Activated CD8-positive, alpha-beta memory T cell treated with anti-CD3 and anti-CD28 coated beads, Interleukin-2, amount 50 U/mL, for 4 hours (primary cell): ENCODE measurements around the gene ST14.
A peak's percentile ranks its signal among the peaks of the same experiment; 100 is the strongest.

Experiments
- DNase-seq: peaks from one replicate; pipeline ENCODE4 v3.0.0-alpha.2; 2020

ST14 gene

DNA sequence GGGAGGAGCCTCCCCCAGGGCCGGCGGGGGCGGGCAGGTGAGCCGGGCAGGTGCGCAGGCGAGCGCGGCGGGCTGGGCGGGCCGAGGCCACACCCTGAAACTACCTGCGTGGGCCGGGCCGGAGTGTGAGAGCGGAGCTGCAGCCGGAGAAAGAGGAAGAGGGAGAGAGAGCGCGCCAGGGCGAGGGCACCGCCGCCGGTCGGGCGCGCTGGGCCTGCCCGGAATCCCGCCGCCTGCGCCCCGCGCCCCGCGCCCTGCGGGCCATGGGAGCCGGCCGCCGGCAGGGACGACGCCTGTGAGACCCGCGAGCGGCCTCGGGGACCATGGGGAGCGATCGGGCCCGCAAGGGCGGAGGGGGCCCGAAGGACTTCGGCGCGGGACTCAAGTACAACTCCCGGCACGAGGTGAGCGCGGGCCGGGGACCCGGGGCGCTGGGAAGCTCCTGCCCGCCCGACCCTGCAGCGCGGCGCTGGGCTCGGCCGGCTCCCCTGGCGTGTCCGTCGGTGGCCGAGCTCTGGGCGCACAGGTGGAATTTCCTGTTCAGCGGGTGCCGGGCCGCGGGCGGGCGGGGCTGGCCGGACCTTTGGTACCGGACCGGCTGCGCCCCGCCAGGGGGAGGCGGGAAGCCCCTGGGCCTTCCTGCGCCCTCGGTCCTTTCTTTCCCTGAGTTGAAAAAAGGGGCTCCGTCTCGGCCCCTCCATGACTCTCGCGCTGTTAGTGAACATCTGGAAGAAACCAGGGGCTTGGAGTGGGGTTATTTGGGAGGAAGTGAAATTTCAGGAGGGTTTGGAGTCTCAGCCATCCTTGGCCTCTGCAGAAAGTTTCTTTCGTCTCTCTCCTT lies at the start of gene ST14:
TSS of gene ST14 (plus strand) at position 126 of the 841 bp plus-strand sequence. CDS start at position 324, 198 bp downstream.
- DNase-seq, result no peak

DNA sequence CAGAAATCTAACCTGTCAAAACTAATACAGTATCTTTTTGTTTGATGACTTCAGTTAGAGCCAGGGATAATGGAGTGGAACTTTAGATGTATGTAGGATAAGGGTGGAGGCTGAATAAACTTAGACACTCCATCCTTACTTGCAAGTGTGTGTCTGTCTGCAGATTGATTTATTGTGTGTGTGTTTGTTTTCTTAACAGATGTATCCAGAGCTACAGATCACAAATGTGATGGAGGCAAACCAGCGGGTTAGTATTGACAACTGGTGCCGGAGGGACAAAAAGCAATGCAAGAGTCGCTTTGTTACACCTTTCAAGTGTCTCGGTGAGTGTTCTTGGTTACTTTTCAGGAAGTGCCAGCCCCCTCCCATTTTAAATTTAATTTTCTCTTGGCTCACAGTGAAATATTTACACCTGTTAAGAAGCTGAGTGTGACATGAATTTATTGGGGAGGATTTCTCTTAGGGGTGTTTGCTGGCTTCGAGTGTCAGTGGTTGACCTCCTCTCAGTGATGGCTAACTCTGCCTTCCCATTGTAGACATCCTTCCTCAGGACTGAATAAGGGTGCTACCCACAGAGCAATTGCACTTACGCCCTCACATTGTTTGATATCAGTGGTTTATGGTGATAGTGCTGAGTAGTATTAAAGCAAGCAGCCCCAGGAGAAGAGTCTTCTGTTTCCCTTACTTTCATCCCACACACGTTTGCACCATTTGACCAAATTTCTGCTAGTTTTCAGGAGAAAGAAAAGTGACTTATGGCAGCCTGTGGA lies 49.1 kb upstream of the ST14 start:
- no peak for DNase-seq

DNA sequence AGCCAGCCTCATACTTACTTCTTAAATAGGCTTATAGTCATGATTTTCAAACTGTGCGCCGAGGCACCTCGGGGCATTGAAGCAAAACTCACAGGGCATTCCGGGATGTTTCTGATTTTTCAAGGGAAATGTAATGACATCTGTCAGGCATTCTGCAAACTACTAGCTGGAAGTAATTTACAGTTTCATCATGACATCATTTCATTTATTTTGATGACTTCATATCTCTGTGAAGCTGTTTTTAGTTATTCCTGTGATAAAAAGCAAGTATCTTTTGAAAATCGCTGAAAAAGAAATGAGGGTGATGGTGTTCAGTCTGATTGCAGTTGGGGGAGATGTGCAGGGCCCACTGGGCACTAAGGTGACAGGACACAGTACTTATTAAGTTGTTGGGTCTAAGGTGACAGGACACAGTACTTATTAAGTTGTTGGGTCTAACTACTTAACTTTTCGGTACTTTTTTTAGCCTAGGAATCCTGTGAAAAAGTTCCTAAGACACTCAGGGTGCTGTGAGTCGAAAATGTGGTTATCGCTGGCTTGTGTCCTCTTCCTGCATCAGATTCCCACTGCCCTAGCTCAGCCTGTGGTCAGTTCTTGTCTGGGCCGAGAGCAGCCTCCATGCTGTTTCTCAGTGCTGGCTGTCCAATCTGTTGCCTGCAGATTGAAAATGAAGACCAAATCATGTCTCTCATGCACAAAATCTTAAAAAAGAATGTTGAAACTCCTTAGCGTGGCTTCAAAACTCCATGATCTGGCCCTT lies 47.3 kb upstream of the ST14 start:
- DNase-seq, result no peak

DNA sequence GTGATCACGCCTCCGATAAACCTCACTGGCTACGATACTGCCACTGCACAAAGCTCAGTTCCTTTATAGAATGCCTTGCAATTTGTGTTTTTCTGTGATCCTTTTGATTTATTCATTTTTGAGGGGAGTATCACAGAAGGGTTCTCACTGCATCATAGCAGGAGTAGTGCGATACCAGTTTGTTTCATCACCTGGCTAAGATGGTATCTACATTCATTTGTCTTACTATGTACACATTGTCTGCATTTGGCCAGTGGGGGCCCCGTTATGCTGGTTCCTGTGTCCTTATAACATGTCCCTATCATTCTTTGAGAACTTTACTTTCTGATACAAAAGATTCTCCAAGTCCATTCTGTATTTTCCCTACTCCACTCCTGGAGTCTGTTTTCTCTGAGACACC lies 45.3 kb upstream of the ST14 start:
- no peak for DNase-seq

DNA sequence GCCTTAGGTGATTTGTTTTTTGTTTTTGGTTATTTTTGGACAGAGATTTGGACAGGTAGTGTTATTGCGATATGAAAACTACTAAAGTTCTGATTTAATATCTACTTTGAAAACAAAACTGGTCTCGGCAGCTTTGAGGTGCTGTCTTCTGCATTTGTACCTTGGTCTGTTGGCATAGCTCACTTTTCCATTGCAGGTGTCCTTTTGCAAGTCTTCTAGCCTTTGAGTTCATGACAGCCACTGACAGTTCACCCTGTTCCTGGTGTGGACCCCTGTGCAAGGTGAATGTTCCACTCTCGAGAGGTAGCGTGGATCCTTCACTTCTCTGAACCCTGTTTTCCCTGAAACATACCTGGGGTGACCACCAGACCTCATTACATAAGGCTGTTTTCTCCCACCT lies 44.9 kb upstream of the ST14 start:
- DNase-seq, result no peak

DNA sequence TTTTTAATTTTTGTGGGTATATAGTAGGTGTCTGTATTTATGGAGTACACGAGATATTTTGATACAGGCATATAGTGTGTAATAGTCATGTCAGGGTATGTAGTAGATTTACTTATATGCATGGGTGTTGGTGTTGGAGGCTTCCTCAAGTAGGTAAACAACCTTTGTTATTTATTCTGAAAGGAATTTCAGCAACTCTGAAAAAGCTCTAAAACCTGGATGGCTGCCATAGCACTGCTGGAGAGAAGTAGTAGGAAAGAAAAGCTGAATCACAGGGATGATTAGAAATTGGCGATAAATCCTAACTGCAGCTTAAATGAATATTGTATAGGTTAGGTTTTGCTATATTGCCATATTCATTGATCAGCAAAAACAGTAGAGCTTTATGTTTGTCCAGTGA lies 44.4 kb upstream of the ST14 start:
- DNase-seq, result no peak

DNA sequence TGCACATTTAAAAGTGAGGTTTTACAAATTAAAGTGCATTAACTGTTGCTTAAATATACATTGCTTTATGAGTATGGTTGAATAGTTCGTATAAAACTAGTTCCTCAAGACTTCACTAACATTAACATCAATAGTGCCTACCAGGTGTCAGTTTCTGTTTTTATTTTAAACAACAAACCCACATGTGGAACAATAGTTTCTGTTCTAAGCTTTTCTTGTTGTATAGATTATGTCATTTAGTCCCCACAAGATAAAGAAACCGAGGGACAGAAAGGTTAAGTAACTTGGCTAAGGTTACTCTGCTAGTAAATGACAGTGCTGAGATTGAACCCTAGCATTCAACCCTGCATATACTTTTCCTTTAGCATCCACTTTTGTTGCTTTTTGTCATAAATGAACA lies 41.4 kb upstream of the ST14 start:
- no peak for DNase-seq

DNA sequence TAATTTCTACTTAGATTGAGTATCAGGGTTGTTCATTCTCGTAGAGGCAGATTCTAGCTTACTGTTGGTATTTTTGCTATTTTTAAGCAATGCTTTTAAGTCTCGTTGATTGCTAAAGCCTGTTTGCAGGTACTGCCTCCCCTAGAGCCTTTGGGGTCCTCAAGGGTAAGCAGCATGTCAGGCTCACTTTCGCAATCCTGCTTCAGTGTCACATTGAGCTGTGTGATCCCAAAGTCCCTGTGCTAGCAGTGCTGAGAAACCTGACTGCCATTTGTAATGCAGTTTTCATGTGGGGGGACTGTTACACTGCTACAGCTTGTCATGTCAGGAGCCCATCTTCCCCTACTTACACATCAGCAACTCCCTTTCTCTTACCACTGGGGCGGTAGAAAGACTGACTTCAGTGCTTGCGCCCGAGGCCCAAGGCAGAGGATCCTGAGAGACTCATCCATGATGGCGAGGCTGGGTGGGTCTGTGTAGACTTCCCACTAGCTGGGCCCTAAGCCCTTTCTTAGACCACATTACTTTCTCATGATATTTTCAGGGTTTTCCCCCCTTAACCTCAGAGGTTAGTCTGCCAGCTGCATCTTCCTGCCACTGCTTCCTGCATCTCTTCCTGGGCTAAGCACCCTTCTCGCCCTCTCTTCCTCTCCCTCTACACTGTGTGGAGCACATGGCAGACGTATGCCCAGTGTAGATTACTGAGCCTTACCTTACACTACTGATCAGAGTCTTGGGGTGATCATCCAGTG lies 40.8 kb upstream of the ST14 start:
- DNase-seq, result peak; percentile 27

DNA sequence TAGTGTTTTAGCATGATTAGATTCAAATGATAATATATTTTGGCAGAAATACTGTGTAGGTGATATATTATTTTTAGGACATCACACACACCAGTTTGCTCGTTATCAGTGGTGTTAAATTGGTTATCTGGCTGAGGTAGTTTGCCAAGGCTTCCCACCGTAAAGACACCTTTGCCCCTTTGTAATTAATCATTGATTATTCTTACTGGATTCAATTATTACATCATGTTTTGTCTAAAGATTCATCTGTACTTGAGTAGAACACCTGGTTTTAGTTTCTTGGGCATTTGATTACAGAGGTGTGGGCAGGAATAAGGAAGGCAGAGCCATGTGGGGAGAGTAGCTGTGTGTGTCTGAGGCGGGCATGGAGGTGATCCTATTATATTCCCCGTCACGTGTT lies 39.5 kb upstream of the ST14 start:
- no peak for DNase-seq

DNA sequence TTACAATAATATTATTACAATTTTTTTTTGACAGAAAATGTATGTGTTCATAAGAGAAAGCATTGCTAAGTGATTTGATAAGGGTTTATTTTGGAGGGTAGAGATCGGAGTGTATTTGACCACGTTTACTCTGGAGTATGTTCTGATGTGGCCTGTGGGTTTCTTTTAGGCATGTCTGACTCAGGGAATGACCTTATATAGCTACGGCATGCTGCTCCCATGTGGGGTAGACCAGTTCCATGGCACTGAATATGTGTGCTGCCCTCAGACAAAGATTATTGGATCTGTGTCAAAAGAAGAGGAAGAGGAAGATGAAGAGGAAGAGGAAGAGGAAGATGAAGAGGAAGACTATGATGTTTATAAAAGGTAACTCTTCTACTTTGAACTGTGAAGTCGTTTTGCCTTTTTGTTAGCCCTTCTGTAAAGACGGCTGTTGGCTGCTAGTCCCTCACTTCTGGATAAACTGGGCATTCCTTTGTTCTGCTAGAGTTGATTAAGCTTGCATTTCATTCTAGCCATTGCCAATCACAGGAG lies 38.1 kb upstream of the ST14 start:
- peak; percentile 29 for DNase-seq

DNA sequence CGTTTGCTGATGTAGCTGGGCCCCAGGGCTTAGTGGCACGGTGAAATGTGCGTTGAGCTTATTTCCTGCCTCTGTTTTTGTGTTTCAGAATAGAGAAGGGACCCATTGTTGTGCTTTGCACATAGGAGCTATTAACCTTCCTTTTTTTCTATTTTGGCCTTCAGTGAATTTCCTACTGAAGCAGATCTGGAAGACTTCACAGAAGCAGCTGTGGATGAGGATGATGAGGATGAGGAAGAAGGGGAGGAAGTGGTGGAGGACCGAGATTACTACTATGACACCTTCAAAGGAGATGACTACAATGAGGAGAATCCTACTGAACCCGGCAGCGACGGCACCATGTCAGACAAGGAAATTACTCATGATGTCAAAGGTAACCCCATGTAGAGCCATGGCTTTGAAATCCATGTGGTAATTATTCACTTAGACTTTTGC lies 37.4 kb upstream of the ST14 start:
- DNase-seq, result no peak

DNA sequence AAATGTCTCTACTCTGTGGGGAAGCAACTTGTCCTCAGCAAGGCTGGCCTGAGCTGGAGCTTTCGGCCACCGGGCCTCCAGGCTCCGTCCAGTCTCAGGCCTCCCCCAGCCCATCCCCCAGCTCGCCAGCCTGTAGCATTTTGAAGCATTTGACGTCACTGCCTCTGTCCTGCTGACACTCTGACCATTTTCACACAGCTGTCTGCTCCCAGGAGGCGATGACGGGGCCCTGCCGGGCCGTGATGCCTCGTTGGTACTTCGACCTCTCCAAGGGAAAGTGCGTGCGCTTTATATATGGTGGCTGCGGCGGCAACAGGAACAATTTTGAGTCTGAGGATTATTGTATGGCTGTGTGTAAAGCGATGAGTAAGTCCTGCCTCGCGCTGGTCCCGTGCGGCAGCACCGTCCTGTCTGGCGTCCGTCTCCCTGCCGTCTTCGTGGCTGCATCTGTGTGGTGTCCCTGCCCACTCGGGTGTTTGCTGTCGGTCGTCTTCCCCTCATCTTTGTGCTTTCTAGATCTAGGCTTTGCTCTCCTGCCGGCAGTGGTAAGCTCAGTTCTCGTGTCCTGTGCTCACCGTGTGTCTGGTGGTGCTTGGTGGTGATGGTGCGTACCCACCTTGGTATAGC lies 36.1 kb upstream of the ST14 start:
- no peak for DNase-seq

DNA sequence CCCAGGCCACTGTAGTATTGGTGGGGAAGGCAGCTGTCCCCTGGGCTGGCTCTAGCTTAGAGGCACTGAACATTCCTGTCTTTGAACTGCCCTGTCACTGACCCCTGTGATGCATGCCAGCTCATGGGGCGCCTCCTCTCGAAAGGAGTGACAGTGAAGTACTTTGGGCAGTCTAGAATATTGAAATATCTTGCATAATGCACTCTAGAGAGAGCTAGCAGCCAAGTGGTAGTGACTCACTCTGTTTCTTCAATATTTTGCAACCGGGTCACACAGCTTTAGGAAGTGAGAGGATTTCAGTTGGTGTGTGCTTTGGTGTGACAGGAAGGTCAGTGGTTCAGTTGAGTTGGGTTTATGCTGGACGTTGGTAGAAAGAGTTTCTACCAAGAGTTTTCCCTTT lies 35.5 kb upstream of the ST14 start:
- no peak for DNase-seq

DNA sequence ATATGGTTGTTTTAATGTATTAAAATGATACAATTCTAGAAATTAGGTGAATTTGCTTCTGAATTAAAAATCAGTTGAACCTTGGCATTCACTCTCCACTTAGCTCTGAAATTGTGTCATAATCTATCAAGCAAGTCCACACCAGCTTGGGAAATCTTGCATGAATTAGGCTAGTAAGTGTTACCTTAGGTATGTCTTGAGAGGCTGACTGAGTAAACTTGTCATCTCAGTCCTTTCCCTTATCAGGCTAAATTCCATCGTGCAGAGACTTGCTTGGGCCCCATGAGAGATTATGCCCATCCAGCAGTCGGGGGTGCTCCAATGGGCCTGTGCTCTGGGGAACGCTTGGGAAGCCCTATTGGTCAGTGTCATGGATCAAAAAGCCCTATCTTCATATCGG lies 33.9 kb upstream of the ST14 start:
- no peak for DNase-seq

DNA sequence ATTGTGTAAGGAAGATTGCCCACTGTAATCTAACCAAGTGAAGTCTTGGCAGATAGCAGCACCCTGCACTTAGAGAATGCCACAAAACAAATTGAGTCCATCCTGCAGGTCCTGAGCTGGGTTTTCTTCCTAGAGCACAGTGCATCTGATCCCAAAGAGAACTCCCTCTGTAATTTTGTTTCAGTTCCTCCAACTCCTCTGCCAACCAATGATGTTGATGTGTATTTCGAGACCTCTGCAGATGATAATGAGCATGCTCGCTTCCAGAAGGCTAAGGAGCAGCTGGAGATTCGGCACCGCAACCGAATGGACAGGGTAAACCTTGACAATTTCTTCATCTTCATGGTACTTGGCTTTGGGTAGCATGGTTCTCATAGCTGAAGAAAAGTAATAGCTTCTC lies 33.1 kb upstream of the ST14 start:
- DNase-seq, result no peak

DNA sequence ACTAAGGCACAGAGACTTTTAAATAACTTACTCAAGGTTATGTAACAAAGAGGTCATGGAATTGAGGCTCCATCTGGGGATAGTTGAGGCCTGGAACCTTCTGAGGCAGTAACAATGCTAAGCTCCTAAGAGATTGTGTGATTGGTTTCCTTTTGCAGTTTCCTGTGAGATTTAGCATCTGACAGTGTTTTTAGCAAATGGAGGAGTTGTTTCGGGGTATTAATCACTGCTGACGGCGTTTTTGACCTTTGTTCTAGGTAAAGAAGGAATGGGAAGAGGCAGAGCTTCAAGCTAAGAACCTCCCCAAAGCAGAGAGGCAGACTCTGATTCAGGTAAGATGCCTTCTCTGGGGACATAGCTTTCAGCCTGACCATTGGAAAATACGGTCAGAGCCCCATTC lies 32.1 kb upstream of the ST14 start:
- no peak for DNase-seq

DNA sequence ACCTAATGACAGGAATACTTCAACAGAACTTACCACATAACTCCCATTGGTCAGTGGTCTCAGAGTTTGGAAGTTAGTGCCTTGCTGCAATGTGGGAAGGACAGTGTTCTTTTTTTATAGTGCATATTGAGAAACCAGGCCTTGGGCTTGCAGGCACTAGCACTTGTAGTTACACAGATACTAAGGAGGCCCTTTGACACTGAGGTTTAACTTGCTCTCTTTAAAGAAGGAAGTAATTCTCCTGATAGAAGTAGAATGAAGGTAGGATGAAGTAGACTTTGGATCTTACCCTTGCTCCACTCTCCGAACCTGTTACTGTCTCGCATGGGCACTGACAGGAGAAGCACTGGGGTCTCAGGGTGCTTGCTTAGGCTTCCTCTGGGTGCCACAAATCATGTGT lies 31.0 kb upstream of the ST14 start:
- no peak for DNase-seq

DNA sequence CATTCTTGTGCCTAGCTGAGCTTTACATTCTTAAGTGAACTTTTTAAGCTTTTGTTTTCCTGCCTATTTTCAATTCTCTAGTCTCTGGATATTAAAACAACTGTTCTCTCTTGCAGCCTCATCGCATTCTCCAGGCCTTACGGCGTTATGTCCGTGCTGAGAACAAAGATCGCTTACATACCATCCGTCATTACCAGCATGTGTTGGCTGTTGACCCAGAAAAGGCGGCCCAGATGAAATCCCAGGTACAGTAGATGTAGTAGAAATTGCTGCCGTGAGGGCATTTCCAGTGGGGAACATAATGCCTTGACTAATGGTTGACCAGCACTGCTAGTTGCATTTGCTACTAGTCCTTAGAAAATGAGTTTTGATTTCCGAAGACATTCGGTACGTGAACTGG lies 29.7 kb upstream of the ST14 start:
- no peak for DNase-seq

DNA sequence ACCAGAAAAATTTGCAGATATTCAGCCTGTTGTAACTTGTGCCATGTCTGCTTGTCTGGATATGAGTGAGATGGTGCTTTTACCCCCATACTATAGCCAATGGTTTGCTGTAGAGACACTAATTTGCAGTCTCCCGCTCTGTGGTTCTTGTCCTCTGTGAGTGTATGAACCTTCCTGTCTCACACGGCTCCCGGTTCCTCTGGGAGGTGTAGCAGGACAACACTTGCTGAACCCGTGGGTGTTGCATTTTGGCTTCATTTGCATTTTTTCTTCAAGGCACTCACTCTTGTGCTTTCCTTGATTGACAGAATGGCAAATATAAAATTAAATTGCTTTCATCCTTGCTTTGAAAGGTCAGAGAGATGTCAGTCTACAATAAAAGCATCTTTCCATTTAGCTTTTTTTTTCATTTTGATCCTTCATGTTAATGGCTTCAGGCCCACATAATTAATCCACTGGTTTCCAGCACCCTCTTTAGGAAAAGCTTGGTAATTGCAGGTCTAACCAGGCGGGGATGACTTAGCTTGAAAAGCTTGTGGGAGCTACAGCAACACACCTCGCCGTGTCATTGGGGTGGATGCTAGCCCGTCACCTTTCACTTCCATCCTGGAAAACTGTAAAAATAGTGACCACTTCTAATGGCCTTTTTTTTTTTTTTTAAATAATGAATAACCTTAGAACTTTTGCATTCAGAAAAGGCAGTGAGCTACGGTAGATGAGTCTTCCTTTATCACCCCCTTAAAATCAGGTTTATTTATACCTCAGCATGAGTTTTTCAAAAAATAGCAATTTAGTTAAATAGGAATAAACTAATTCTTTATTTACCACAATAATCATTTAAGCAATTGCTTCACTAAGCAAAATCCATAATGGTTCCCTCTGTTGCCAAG lies 27.4 kb upstream of the ST14 start:
- peak; percentile 38 for DNase-seq

DNA sequence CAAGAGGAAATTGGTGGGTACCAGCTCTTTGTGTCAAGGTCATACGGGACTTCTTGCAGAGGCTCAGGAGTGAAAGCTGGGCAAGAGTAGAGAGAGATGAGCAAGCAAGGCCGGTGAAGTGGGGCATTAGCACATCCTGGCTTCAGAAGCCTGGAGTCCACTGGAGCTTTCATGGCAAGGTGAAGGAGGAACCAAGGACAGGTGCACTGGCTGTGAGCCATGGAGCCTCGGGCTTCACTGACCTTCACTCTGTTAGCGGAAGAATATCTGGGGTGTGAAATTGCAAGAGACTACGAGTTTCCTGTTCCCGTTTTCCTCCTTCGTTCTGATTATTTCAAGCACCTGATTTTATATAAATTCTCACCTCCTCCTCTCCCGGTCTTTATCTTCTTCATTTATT lies 25.9 kb upstream of the ST14 start:
- DNase-seq, result no peak

DNA sequence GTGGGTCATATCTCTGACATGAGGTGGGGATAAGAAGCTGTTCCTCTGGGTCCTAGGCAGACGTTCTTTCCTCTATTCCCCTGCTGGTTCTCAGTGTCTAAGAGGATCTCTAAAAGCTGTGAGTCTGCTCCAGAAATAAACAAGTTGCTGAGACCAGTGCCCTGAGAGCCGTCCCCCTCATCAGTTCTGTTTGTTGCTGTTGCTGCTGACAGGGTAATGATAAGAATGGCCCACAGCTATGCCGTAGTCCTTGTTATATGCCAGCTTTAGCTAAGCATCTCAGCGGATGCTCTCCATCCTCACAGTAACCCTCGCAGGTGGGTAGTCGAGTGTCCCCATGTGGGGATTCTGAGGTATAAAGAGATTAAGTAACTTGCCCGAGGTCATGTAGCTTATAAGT lies 23.5 kb upstream of the ST14 start:
- no peak for DNase-seq
